Urothelium cell line (cell line): Measurements from ENCODE around the gene PYGM.

Source experiments
- DNase-seq: peaks from one replicate; pipeline ENCODE4 v3.0.0; 2011; ENCODE audit warnings: low spot score, mixed read lengths
- FAIRE-seq: peaks from 2 replicates; lab custom pipeline; 2011; peaks lifted over from hg19 to GRCh38; lab: Jason Lieb, UNC

The PYGM gene

GRCh38 chr11:64769283-64769682, 9.5 kb upstream of the PYGM start:
- DNase-seq (no peak), FAIRE-seq (no peak)

GRCh38 chr11:64768300-64768694, 8.5 kb upstream of the PYGM start:
- no peak for DNase-seq
- FAIRE-seq: no peak

- no peak for FAIRE-seq
- DNase-seq: peak; percentile 57
Observed at GRCh38 chr11:64767344-64768299, 7.8 kb upstream of the PYGM start.

GRCh38 chr11:64766881-64767280, 7.1 kb upstream of the PYGM start:
- FAIRE-seq: no peak
- DNase-seq: no peak

- DNase-seq: no peak
Observed at GRCh38 chr11:64765851-64766665, 6.3 kb upstream of the PYGM start.

GRCh38 chr11:64765291-64765850, 5.6 kb upstream of the PYGM start:
- FAIRE-seq: no peak
- DNase-seq: no peak

More at GRCh38 chr11:64765851-64766665, 6.3 kb upstream of the PYGM start:
- no peak for FAIRE-seq

- DNase-seq (no peak), FAIRE-seq (no peak)
Observed at GRCh38 chr11:64764753-64765152, 5.0 kb upstream of the PYGM start.

GRCh38 chr11:64764040-64764611, 4.4 kb upstream of the PYGM start:
- DNase-seq (no peak), FAIRE-seq (no peak)

GRCh38 chr11:64763526-64764039, 3.8 kb upstream of the PYGM start:
- DNase-seq: no peak
- FAIRE-seq: no peak

GRCh38 chr11:64762674-64763525, 3.1 kb upstream of the PYGM start:
- no peak for FAIRE-seq
- no peak for DNase-seq

- DNase-seq (peak; percentile 4), FAIRE-seq (peak; percentile 48)
Observed at GRCh38 chr11:64762277-64762673, 2.5 kb upstream of the PYGM start.

- FAIRE-seq (no peak), DNase-seq (no peak)
Observed at GRCh38 chr11:64760759-64761420, 1.1 kb upstream of the PYGM start.

GRCh38 chr11:64759131-64759721, 548 bp downstream of the PYGM start:
- FAIRE-seq (no peak), DNase-seq (no peak)

GRCh38 chr11:64758330-64759079, 1.3 kb downstream of the PYGM start:
- FAIRE-seq (no peak), DNase-seq (no peak)

GRCh38 chr11:64757549-64758329, 2.0 kb downstream of the PYGM start:
- FAIRE-seq (no peak), DNase-seq (no peak)

- FAIRE-seq (no peak), DNase-seq (no peak)
Observed at GRCh38 chr11:64755681-64756361, 4.0 kb downstream of the PYGM start.
